Cardiac fibroblast (primary cell): ENCODE data around the gene GSTT2.

Source experiments
- DNase-seq, 2 donors: peaks; one replicate each; pipeline versions ENCODE4 v3.0.0 to v3.0.0-alpha.2; 2010; ENCODE audit warnings: low read depth in 2 of 2
- H3K4me3 ChIP-seq, 2 donors: replicated peaks in 1 of 2; 1 replicate in 1 of 2; 2 replicates in 1 of 2; pipeline ENCODE4 v1.5.1; 2011; ENCODE audit warnings: low read depth in 2 of 2, low read length in 2 of 2, mild to moderate bottlenecking in 2 of 2, moderate library complexity in 1 of 2
- CTCF ChIP-seq: IDR thresholded peaks from one replicate; pipeline ENCODE4 v1.5.1; 2011; ENCODE audit warnings: low read depth, mild to moderate bottlenecking, low read length, inconsistent platforms

Gene GSTT2

GRCh38 chr22:24008381-24009226 lies 28.7 kb downstream of the GSTT2 start:
- no peak for DNase-seq
- no peak for TF ChIP-seq CTCF
- H3K4me3 ChIP-seq = no peak overlapping the region

- TF ChIP-seq CTCF = no peak
- H3K4me3 ChIP-seq = no peak overlapping the region
- DNase-seq = no peak
Measured at GRCh38 chr22:24009227-24010017, 29.5 kb downstream of the GSTT2 start.

DNA sequence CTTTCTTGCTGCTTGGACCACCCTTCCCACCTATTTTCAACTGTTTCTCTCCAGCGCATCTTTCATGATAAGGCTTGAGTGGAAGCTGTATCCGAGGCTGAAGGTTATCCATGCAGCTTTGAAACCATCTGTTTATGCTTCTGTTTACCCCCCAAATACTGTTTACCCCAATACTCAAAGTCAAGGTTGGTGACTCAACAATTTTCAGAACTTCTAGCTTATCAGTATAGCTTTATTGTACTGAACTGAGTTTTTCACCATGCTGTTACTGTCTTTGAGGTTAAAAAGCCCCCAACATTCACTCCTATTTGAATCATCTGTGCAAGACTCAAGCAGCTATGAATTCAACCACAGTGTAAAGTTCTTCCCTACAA lies 30.1 kb downstream of the GSTT2 start:
- no peak overlapping the region for H3K4me3 ChIP-seq
- DNase-seq = no peak
- no peak for TF ChIP-seq CTCF

DNA sequence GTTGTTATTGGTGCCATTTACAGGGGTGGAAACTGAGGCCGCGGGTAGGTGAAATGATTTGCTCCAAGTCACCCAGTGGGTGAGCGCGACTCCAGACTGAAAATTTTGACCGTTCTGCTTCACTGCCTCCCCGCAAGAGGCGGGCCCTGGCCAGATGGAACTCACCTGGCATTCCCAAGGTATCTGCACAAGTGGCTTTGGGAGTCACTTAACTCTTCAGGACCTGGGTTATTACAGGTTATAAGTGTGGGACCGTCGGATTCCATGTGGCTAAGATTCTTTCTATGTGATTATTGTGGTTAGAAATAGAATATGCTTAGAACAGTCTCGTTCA lies 31.8 kb downstream of the GSTT2 start:
- peak overlapping the region; percentile 88 to 90 for H3K4me3 ChIP-seq
- no peak for TF ChIP-seq CTCF
- peak in 1 of 2 donors; percentile 5 for DNase-seq

DNA sequence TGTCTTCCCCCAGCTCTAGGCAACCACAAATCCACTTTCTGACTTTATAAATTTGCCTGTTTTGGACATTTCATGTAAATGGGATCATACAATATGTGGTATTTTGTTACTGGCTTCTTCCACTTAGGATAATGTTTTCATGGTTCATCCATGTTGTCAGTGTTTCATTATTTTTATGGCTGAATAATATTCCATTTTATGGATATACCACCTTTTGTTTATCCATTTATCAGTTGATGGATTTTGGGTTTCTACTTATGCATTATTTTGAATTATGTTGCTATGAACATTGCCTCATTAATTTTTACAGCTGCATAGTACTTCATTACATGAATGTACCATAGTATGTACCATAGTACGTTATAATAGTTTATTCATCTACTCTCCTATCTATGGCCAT lies 36.2 kb downstream of the GSTT2 start:
- H3K4me3 ChIP-seq = no peak overlapping the region
- no peak for DNase-seq
- no peak for TF ChIP-seq CTCF

DNA sequence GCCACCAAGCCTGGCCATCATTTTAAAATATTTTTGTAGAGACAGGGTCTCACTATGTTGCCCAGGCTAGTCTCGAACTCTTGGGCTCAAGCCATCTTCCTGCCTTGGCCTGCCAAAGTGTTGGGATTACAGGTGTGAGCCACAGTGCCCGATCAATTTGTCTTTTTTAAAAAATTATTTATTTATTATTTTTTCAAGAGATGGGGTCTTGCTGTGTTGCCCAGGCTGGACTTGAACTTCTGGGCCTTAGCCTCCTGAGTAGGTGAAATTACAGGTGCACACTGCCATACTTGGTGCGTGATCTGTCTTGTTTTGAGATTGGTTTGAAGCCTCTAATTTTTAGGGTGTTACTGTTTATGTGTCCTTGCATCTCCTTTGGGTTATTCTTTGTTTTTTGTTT lies 41.4 kb downstream of the GSTT2 start:
- no peak for TF ChIP-seq CTCF
- no peak overlapping the region for H3K4me3 ChIP-seq
- no peak for DNase-seq
